Adipose tissue (tissue), 3 donors: ENCODE data around the gene DOK5. TPM values are rescaled to one million over a fixed set of nuclear protein-coding genes. Genes with fewer than 3 reads are reported as not detected.

Source experiments
- H3K27ac ChIP-seq: one replicate; pipeline ENCODE4 v1.5.1; 2013; ENCODE audit warnings: low read depth, low read length
- WGBS, 3 donors: extraction: QIAGEN DNeasy Blood & Tissue Kit; methylation state at CpG; one replicate each; pipeline ENCODE4 v1.1.7; 2013; 5-methylcytosine and 5-hydroxymethylcytosine counted together
- polyA plus RNA-seq, 3 donors: library from polyadenylated mRNA; stranded (reverse); fragments of 200-250 nt; gene quantifications; one replicate each; pipeline ENCODE4 v1.2.3, GENCODE V29; 2013
- donor health status: healthy with polysubstance abuse.
- donor health status: Bipolar disorder and iron deficiency.
- donor health status: healthy.

The DOK5 gene
- polyA plus RNA-seq, 3 donors, result 0.24 to 3.2 (median 2.7) TPM

DNA sequence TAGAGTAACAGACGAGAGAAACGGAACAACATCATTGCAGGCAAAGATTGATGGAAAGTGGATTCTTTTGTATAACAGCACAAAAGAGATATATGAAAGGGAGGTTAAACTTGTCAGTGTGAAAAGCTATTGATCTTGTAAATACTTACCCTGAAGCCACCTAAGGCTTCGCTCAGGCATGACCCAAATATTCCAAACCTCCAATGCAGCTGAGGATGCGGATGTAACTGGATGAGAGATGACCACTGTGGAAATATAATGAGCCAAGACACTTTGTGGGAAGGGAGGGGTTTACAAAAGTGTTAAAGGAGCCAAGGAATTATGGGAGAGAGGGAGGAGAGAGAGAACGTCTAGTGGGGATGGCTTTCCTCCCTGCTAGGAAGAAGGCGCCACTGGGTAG lies 112.0 kb downstream of the DOK5 start:
- no peak overlapping the region for H3K27ac ChIP-seq
- WGBS, 3 donors, result 87 to 91% (median 90%) methylated on average over 6 of the region's 6 CpGs

DNA sequence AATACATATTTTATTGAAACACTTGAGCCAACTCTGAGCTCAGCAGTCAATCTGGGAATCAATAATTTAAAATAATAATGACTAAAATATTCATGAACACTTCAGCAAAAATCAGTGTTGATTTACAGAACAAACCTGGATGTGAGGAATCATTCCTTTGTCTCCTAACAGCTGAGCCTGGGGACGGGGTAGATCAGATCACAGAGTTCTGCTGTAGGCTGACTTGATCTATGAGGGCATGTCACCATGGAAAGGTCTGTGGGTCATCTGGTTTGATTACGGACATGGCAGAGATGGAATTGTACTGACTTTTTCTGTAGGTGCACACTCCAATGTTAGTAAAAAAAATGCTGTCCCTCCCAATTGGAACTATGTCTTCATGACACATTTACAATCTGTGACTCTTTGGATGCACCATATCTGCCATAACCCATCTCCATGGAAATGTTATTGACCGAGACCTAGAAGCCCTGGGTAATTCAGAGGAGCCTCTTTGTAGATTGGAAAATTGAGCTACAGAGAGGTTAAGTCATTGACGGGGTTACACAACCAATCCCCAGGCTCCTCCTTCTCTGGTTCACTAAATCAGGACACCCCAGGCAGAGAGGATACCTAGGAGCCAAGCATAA lies 114.1 kb downstream of the DOK5 start:
- WGBS, 3 donors, result 88 to 92% (median 92%) methylated on average over 4 of the region's 4 CpGs
- no peak overlapping the region for H3K27ac ChIP-seq

DNA sequence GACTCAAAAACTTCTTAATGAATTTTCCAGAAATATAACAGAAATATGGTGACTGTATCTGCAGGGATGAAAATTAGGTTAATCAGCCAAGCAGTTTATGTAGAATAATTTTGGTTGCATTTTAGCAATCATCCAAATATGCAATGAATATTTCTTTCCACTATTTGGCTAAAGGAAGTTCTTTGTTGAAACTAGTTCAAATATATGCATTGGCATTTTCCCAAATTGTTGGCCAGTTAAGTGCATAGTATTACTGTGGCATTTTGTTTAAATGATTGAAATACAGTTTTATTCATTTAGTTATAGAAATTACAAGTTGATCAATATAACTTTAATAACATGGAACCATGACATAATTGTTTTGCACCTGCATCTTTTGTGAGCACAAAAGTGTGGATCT lies 115.5 kb downstream of the DOK5 start:
- no peak overlapping the region for H3K27ac ChIP-seq

DNA sequence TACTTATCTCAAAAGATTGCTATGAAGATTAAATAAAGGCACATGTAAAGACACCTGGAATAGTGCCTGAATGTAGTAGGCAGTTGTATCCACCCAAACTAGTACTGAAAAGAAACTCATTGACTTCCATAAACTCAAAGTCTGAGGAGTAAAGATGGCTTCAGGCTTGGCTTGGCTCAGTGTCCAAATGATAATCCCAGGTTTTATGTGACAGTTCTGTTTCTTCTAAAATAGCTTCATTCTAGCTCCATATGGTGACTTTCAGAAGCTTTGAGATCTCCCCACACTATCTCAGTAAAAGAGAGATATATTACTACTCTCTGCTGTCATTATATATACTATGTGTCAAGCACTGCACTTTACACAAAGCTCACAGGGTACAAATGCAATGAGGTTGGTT lies 121.3 kb downstream of the DOK5 start:
- H3K27ac ChIP-seq, result no peak overlapping the region

DNA sequence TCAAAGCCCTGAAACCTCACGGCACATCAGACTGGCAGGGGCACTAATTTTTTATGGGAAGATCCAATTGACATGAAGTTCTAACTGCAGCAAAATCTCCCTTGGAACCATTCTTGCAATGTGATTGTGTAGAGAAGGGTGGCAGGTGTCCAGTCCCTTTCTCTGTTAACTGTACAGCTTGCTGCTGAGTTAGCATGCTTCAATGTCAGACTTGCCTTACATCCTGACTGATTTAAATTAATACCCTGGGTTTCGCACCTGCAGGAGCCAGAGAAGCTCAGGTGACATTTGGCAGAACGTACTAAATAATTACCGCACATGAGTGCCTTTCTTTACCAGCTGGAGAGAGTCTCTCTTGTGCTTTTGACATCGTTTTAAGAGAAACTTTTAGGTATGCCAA lies 123.0 kb downstream of the DOK5 start:
- WGBS, 3 donors, result 72 to 86% (median 78%) methylated on average over 5 of the region's 5 CpGs
- no peak overlapping the region for H3K27ac ChIP-seq

DNA sequence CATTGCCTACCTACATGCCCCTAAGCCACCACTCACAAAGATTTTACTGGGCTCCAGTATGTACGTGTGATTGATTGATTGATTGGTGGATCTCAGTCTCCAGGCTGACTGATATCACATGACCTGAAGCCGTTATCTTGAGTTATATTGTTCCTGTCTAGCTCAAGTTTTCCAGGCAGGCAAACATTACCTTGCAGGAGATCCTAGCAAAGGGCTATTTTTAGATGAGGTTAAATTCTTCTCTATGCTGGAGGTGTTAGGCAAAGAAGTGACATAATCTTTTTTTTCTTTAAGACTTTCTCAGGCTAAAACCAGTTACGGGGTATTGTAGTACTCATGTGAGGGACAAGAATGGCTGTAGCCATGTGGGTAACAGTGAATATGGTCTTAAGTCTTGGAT lies 125.2 kb downstream of the DOK5 start:
- WGBS, 3 donors, result 33 to 85% (median 80%) methylated on average over 3 of the region's 3 CpGs

DNA sequence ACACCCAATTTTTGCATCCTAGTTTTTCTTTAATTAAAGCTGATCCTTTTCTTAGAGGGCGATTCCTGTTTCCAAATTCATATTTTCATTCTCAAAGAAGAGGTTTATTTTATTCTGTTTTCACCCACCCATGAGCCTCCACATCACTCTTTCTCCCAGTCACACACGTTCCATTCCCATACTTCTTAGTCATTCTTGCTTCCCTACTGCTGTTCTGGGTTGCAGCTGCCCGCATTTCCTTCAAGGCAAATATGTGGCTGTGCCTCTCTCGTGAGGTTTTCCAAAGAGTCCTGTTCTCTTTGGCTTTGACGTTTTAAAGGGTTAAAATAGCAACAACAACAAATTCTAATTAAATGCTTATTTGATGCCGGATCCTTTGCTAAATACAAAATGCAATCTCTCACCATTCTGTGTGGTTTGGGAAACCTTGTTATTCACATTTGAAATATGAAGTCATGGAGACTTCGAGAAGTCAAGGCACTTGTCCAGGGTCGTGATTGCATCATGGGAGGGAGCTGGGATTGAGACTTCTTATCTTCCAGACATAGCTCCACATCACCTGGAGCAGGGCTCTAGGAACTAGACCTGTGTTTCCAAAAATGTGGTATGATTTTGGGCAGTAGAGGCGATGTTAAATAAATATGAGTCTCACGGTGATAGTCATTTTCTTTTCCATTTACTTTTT lies 126.6 kb downstream of the DOK5 start:
- WGBS, 3 donors, result 75 to 84% (median 76%) methylated on average over 10 of the region's 10 CpGs
- H3K27ac ChIP-seq, result no peak overlapping the region

More for the DNA sequence above, 125.2 kb downstream of the DOK5 start:
- no peak overlapping the region for H3K27ac ChIP-seq

DNA sequence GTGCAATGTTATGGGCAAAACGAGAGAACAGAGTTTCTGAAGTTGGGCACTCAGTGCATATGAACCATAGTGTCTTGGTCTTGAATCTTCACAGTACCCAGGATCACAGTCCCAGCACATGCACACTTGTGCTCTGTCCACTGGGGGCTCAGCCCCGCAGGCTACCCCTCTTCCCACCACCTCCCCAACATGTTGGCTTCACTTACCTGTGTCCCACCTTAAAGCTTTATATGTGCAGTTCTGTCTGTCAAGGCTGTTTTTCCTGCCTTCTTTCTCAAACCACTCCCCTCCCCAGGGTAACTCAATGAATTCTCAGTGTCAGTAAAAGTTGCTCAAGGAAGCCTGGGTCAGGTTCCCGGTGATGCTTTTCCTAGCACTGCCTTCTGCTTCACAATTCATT lies 129.9 kb downstream of the DOK5 start:
- WGBS, 3 donors, result 71 to 85% (median 77%) methylated on average over 3 of the region's 3 CpGs
- no peak overlapping the region for H3K27ac ChIP-seq

DNA sequence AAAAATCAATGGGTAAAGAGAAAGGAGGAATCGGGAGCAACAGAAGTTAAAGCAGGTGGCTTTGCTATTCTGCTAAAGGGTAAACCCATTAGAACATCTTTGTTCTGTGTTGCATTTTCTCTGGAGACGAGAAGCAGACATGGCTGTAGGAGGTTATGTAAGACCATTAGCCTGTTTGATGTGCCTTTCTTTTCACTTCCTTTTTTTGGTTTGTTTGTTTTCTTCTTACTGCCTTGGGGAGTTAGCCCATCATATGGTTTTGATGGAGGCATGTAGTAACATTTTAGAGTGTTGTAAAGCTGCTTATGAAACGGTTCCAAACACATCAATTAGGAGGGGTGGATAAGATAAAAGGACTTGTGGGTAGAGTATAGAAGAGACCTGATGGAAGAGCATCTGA lies 131.0 kb downstream of the DOK5 start:
- WGBS, 3 donors, result 58 to 75% (median 60%) methylated on average over 3 of the region's 3 CpGs
- H3K27ac ChIP-seq, result no peak overlapping the region

DNA sequence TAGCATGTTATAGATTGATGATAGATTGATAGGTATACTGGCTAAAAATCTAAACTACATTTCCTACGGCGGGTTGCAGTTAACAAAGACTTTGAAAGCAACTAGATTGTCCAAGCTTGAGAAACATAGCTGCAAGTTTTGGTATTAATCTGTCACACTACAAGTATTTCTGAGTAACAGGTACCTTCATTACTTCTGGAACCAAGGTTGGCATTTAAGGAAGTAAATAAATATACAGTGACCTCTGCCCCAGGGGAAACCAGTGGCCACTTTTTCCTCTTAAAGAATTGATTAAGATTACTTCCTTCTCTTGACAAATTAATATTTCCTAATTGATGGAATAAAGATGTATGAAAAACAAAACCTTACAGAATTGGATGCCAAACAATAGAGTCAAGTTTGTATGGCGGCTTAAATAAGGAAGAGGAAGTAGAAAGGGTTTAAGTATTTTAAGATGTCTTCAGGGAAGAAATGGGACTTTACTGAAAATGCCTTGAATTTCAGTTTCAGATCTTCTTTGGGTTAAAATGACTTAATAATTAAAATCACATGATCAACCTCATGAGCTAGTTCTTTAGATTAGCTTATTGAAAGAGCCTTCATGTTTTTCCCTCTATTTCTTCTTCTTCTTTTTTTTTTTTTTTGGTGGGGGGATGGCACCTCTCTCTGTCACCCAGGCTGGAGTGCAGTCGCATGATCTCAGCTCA lies 132.8 kb downstream of the DOK5 start:
- WGBS, 3 donors, result 88 to 94% (median 92%) methylated on average over 4 of the region's 4 CpGs
- no peak overlapping the region for H3K27ac ChIP-seq

DNA sequence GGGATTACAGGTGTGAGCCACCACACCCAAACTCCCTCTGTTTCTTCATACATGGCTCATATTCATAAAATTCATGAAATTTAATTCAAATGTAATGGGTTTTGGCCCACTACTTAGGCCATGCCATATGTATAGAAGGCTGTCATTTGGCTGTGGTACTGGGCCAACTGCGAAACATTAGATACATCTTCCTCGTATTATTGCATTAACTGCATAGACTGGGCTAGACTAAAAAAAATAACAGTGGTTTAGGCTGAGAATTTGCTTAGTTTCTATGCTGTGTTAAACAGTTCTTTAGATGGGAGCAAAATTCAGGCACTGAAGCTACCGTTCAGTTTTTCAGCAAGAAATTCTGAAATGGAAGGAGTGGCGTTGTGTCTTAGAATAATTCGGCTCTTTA lies 133.6 kb downstream of the DOK5 start:
- 94 to 97% (median 95%) methylated on average over 5 of the region's 5 CpGs for WGBS, 3 donors

DNA sequence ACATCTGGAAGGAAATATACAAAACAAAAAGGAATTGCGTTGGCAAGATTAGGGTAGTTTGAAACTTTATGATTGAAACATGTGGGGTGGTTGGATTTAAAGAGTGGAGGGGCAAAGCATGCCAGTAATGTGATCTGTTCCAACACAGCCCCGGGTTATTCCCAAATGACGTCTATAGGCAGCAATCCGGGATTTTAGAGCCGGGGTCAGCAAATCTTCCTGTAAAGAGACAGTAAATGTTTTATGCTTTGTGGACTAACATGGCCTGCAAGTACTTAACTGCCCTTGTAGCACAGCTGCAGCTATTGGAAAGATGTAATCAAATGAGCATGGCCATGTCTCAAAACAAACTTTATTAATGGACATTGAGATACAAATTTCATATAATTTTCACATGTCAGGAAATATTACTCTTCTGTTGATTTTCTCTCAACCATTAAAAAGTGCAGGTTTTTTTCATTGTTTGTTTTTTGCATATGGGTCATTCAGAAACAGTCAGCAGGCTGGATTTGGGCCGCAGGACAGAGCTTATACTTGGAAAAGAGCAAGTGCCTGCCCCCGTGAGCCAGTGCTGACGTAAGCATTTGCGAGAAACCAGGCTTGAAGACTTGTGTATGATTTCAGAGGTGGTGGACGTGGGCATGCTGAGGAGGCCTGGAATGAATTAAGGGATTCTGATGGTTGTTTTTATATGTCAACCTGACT lies 136.5 kb downstream of the DOK5 start:
- no peak overlapping the region for H3K27ac ChIP-seq
- 81 to 86% (median 85%) methylated on average over 10 of the region's 10 CpGs for WGBS, 3 donors

More for the DNA sequence above, 133.6 kb downstream of the DOK5 start:
- H3K27ac ChIP-seq, result no peak overlapping the region

DNA sequence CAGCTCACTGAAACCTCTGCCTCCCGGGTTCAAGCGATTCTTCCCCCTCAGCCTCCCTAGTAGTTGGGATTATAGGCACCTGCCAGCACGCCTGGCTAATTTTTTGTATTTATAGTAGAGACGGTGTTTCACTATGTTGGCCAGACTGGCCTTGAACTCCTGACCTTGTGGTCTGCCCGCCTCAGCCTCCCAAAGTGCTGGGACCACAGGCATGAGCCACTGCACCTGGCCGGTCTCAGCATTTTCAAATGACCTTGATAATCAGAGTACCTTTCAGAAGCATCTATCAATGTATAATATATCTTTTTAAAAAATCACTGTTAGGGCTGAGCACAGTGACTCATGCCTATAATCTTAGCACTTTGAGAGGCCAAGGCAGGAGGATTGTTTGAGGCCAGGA lies 143.0 kb downstream of the DOK5 start:
- 69 to 93% (median 92%) methylated on average over 6 of the region's 6 CpGs for WGBS, 3 donors
- H3K27ac ChIP-seq, result no peak overlapping the region

DNA sequence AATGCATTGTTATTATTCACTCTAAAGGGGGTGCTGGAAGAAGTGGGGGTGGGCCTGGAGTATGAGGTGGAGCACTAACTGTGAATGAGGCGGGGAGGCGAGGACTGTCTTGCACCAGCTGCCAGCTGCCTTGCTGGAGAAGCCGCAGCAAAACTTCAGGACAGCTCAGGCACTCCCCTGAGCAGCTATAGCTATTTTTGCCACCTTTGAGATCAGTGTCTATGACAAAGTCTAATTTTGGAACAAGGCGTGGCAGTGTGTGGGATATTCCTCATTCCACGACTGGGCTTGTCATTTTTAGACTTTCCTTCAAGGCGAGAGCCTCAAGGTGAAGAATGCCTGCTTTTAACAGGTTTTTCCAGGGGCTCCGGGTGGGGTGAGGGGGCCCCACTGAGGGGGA lies 143.8 kb downstream of the DOK5 start:
- no peak overlapping the region for H3K27ac ChIP-seq
- 66 to 76% (median 72%) methylated on average over 7 of the region's 7 CpGs for WGBS, 3 donors

DNA sequence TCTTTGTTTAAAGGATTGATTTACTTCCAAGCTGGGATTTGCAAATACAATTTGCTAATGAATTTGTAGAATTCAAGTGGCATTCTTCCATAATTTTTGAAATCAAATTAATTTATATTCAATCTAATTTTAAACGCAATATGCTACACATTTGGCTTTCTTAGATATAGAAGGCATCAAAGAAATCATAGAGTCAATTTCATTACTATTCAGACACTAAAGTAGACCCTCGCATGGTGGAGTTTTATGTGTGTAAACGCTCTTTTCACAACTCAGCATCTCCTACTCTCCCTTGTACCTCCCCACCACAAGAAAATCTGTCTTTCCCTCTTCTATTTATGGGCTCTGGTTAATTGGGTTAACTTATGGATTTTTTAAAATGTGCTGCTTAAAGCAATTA lies 144.3 kb downstream of the DOK5 start:
- 93% methylated on average over 3 of the region's 3 CpGs for WGBS, 3 donors
- H3K27ac ChIP-seq, result no peak overlapping the region

DNA sequence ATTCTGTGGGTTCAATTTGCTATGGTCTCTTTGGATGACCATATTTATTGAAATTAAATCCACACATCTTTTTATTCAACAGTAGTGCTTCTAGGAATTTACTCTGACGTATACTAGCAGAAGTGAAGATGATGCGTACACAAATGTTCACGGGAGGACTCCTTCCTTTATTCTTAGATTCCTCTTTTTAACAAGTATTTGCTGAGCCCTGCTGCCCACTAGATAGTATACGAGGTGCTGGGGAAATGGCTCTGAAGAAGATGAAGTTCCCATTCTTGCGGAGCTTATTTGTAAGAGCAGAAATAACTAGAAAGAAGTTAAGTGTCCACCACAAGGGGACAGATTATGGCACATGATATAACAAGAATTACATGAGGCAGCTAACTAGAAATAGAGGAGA lies 145.2 kb downstream of the DOK5 start:
- H3K27ac ChIP-seq, result no peak overlapping the region
- 75 to 85% (median 83%) methylated on average over 5 of the region's 5 CpGs for WGBS, 3 donors

DNA sequence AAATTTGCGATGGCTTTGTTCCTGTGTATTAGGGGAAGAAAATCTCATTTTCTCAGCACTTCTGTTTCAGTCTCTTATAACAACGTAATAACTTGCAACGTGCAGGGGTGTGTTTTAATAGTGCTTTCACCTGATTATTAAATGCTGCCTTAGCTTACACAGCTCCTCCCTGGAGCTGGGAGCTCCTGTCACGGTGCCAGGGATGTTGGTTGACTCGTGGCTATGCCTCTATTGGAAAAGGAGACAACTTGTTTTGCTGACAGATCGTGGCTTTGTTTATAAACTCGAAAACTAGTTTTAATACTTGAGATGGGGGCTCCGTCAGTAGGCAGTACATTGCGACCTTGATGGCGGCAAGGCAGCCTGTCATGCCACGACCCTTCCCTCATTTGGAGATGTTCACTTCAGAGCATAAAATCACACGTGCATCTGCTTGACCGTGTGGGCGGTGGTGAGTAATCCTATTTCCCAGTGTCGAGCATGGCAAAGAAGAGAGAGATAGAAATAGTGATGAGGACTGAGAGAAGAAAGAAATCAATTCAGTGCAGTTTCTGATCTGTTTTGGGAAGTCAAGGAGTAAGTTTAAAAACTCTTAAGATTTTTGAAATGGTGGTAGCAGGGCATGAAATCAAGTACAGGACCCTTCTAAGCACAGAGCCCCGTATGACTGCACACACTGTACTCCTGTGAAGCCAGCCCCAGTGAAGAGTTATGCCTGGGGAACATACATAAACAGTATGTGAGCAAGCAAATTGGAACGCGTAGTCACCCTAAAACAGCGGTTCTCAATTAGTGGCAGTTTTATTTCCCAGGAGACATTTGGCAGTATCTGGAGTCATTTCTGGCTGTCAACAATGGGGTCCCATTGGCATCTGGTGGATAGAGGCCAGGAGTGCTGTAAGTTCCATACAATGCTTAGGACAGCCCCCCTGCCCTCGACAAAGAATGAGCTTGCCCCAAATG lies 147.2 kb downstream of the DOK5 start:
- H3K27ac ChIP-seq, result no peak overlapping the region
- 75 to 78% (median 76%) methylated on average over 20 of the region's 20 CpGs for WGBS, 3 donors

DNA sequence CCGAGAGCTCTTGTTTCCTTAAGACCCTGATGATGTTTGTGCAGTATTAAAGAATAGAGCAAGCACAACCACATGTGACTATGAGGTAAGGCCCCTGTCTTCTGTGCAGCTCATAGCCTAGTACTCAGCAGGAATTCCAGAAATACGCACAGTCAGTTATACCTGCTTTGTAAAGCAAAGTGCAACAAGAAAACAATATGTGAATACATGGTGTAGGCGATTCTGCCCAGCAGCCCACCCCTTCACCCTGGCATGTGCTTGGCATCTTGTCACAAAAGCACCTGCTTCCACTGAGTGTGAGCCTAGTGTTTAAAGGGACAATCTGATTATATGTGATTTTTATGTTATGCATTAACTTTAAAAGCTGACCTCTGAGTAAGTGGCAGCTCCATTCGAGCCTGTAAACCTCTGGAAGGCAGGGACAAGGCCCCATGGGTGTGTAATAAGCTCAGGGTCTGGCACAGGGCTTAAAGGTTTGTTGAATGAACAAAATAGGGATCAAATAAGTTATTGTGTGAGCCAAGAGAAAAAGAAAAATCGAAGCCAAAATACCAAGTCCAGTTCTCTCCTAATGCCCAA lies 148.7 kb downstream of the DOK5 start:
- no peak overlapping the region for H3K27ac ChIP-seq
- 39 to 78% (median 75%) methylated on average over 5 of the region's 5 CpGs for WGBS, 3 donors
